SK-N-SH treated with all-trans-retinoic acid at 6 μM for 48 hours (cell line): ENCODE results near the gene SEC16A.

Experiments
- ARNTL ChIP-seq: fragments of 450-650 bp; formaldehyde crosslinking; IDR thresholded peaks from 2 replicates; pipeline ENCODE4 v1.5.0; 2020; ENCODE audit warnings: low read depth, mild to moderate bottlenecking, moderate library complexity, borderline replicate concordance
- CREB5 ChIP-seq: fragments of 250-450 bp; sonication (Bioruptor Pico); IDR thresholded peaks from 2 replicates; pipeline ENCODE4 v1.5.1; 2020; ENCODE audit warnings: low read depth, mild to moderate bottlenecking, moderate library complexity
- CSDC2 ChIP-seq: fragments of 250-450 bp; sonication (Bioruptor Pico); IDR thresholded peaks from 2 replicates; pipeline ENCODE4 v1.5.0; 2020; ENCODE audit warnings: mild to moderate bottlenecking, moderate library complexity
- ESRRG ChIP-seq: fragments of 250-450 bp; sonication (Bioruptor Pico); IDR thresholded peaks from 2 replicates; pipeline ENCODE4 v1.6.1; 2021; ENCODE audit warnings: mild to moderate bottlenecking
- ISL1 ChIP-seq: fragments of 250-450 bp; sonication (Bioruptor Pico); IDR thresholded peaks from 2 replicates; pipeline ENCODE4 v2.1.2; 2022; ENCODE audit warnings: mild to moderate bottlenecking, moderate library complexity
- PATZ1 ChIP-seq: fragments of 250-450 bp; sonication (Bioruptor Pico); IDR thresholded peaks from 2 replicates; pipeline ENCODE4 v1.8.0; 2020; ENCODE audit warnings: mild to moderate bottlenecking, moderate library complexity, borderline replicate concordance
- POU6F1 ChIP-seq: fragments of 250-450 bp; sonication (Bioruptor Pico); IDR thresholded peaks from 2 replicates; pipeline ENCODE4 v1.8.0; 2021; ENCODE audit warnings: low read depth, mild to moderate bottlenecking, moderate library complexity, borderline replicate concordance
- PPARA ChIP-seq: fragments of 250-450 bp; sonication (Bioruptor Pico); IDR thresholded peaks from 2 replicates; pipeline ENCODE4 v1.5.0; 2020; ENCODE audit warnings: mild to moderate bottlenecking, borderline replicate concordance
- RARB ChIP-seq: fragments of 250-450 bp; sonication (Bioruptor Pico); IDR thresholded peaks from 2 replicates; pipeline ENCODE4 v1.8.0; 2021; ENCODE audit warnings: mild to moderate bottlenecking, moderate library complexity
- TSHZ2 ChIP-seq: fragments of 250-450 bp; sonication (Bioruptor Pico); IDR thresholded peaks from 2 replicates; pipeline ENCODE4 v1.5.0; 2020; ENCODE audit warnings: mild to moderate bottlenecking, moderate library complexity
- ZFP3 ChIP-seq: fragments of 250-450 bp; sonication (Bioruptor Pico); IDR thresholded peaks from 2 replicates; pipeline ENCODE4 v1.5.0; 2020; ENCODE audit warnings: mild to moderate bottlenecking, moderate library complexity
- ZNF70 ChIP-seq: fragments of 450-650 bp; formaldehyde crosslinking; IDR thresholded peaks from 2 replicates; pipeline ENCODE4 v1.5.0; 2020; ENCODE audit warnings: mild to moderate bottlenecking, moderate library complexity
- ZNF8 ChIP-seq: fragments of 450-650 bp; formaldehyde crosslinking; IDR thresholded peaks from 2 replicates; pipeline ENCODE4 v1.5.0; 2020; ENCODE audit warnings: mild to moderate bottlenecking, moderate library complexity

- no peak for TF ChIP-seq ZFP3 (CRISPR knock-in tag)
- no peak for TF ChIP-seq ZNF8 (CRISPR knock-in tag)
- TF ChIP-seq RARB (CRISPR knock-in tag) = no peak
- no peak for TF ChIP-seq PATZ1 (CRISPR knock-in tag)
- no peak for TF ChIP-seq PPARA
- TF ChIP-seq ARNTL = no peak
- no peak for TF ChIP-seq ESRRG (CRISPR knock-in tag)
- no peak for TF ChIP-seq TSHZ2 (CRISPR knock-in tag)
- no peak for TF ChIP-seq CREB5 (CRISPR knock-in tag)
- TF ChIP-seq ISL1 (CRISPR knock-in tag) = no peak
- TF ChIP-seq CSDC2 = no peak
- TF ChIP-seq POU6F1 (CRISPR knock-in tag) = no peak
- TF ChIP-seq ZNF70 (CRISPR knock-in tag) = no peak
Measured at GRCh38 chr9:136474974-136475865, 7.6 kb downstream of the SEC16A start.
